Measurements from ENCODE around the gene MAOA. TPM values are rescaled to one million over a fixed set of nuclear protein-coding genes. Genes with fewer than 3 reads are reported as not detected.

MAOA gene
- polyA plus RNA-seq, 6 donors from 2014 or later, result not detected

- no peaks in the 10 kb centered on the region for H3K36me3 Mint-ChIP-seq
- H3K4me3 Mint-ChIP-seq, result no peak overlapping the region
- DNase-seq (no peak), ATAC-seq (ENCODE audit: low read depth in 2 of 2) (no peak)
- no peak overlapping the region for H3K27ac Mint-ChIP-seq
- peaks cover 0 to 11% (median 3%) of the 10 kb centered on the region in 7 donors for H3K9me3 Mint-ChIP-seq
- no peaks in the 10 kb centered on the region for H3K4me1 Mint-ChIP-seq
- H3K27me3 Mint-ChIP-seq, result peaks cover 0 to 37% (median 18%) of the 10 kb centered on the region in 3 donors
Observed at GRCh38 chrX:43785930-43786591, 130.0 kb downstream of the MAOA start.

Other genes starting within 250 kb of the MAOA start
- gene MAOB, start 226.2 kb downstream of the MAOA start, polyA plus RNA-seq (ENCODE audit: low read depth in 6 of 6), result not detected